Activated T-cell treated with anti-CD3 and anti-CD28 coated beads for 1 hour (primary cell): Measurements from ENCODE around the gene EPHA6.

Experiments
- DNase-seq: peaks from one replicate; pipeline ENCODE4 v3.0.0-alpha.2; 2020; ENCODE audit warnings: low read depth

Gene EPHA6

DNA sequence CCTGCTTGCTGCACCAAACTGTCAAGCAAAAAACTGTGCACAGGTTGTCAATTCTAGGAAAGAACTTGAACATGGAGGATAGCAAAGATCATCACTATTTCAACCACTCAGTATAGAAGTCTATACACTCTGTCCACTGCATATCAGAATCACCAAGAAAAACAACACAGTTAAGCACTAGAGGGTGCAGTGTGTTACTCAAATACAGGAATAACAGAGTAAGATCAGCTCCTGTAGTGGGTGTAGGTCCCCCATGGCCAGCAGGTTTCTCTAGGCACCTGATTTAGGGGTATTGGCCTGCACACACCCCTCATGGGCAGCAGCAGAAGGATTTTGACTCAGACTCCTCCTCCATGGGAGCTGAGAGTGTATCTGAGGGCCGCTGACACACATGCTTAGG lies 464.1 kb downstream of the EPHA6 start:
- no peak for DNase-seq

DNA sequence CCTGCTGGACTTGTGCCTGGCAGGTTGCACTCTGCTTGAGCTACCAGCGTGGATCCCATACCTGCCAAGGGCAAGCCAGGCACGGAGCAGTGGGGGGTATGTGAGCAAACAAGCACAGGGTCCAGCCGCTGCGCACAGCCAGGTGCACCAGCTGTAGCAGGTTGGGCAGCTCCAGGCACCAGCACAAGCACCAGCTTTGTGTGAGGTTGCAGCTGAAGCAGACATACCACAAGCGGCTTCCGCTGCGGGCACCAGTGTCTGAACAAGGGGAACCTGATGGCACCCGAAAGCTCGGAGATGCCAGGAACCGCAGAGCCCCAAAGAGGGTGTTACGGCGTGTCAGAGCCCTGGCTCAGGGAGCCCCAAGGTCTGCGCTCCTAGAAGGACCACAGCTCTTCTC lies 477.5 kb downstream of the EPHA6 start:
- DNase-seq, result no peak

DNA sequence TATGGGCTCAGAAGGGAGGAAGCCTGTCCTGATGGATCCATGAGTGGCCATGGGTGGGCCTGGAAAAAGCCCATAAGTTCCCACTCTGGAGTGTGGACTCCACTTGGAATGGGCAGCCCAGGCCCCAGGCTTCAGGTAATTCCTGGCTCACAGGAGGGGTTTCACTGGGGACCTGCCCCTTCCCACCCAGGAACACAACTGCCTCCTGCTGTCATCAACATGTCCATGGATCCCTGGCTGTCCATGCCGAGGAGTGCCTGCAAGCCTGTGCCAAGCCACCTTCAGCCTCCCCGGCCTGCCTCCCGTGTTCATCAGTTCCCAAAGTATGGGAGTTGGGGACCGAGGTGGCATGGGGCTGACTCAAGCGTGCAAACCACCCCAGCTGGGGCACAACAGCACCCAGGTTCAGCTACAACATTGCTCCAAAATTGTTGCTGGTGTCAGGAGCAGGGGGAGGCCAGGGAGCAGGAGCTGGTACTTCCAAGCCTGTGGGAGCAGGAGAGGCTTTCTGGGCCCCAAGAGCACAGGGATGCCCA lies 479.3 kb downstream of the EPHA6 start:
- DNase-seq, result no peak

DNA sequence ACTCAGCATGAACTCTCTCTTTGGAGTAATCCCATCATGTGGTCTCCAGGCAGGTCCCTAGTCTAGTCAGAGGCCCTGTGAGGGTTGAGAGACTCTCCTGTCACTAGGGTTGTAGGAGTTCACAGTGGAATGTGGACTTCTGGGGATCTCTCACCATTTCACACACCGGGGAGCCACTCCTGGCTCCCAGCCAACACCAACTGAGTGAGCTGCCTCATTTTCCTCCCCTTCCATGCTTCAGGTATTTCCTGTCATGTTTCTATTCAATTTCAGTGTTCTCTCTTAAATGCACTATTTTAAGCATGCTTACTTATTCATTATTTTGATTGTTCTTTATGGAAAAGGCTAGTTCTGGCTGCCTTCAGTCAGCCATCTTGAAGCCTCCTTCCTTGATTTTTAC lies 482.6 kb downstream of the EPHA6 start:
- DNase-seq, result no peak

DNA sequence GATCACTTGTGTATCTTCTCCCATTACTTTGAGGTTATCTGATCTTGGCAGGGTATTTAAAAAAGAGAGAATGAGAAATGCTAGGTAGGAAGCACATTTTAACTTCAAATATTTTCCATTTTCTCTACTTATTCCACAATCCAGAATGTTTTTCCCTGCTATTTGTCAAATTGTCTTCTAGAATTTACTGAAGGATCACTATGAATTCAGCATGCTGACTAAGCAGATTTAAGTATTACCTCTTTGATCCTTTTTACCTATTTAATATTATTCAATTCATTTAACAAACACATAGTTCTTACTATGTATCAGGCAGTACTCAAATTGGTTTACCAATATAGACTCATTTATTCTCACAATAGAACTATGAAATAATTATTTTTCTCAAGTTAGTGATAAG lies 486.7 kb downstream of the EPHA6 start:
- no peak for DNase-seq

DNA sequence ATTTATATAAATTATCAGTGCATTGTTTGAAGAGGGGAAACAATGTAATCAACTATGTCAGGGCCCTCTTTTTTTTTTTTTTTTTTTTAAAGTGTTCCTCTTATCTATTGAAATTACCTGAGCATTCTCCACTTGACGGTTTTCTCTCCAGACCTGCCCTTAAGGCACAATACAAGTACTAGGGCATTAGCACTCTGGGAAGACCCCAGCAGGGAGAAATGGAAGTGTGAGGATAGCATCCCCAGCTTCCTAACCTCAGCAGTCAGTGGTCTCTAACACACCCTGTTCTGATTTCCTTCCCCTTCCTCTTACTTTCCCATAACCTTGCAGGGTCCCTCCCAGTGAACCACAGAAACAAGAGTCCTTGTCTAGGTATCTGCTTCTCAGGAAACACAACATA lies 491.8 kb downstream of the EPHA6 start:
- no peak for DNase-seq

DNA sequence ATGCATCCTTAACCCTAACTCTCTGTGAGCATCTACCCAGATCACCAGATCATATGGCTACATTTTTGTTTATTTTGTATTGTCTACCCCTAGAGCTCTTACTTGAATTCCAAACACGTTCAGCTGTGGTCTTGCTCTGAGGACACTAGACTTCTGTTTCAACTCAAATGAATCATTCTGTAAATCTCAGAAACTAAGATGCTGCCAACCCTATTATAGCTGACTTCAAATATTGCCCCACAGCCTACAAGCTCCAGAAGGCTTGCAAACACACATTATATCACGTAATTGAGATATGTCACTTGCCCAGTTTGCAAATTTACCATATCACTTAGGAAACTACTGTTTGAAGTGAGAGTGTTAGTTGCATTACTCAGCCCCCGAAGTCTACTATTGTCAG lies 524.0 kb downstream of the EPHA6 start:
- no peak for DNase-seq

DNA sequence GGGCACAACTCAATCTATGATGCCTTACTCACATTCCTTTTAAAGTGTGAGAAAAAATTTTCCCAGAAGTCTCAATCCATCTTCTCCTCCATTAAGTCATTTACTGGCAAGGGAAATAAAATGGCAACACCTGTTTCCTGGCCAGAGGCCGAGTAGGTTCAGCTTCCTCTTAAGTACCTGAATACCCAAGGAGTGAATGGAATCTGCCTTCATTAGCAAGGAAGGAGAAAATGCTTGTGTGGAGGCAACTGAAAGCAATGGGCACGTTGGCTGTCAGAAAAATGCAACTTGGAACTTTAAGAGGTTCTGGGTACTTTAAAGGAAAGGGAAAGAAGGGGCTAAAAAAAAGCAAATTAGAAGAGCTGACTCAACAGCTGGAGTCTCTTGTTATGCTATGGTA lies 526.5 kb downstream of the EPHA6 start:
- no peak for DNase-seq

DNA sequence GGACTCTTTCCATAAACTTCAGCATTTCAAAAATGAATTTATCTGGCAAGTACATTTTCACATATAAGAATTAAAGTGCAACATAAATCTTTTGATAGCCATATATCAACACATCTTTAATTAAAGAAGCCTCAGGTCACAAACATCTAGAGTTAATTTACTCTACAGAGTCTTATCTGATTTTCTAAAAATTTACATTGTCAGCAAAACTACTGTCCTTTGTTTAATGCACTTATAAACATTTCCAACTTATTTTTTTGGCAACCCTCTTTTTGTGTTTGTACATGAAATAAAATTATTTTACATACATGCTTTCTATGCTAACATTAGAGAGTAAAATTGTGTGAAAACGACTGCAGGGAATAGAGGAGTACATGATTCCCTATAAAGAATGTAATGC lies 533.4 kb downstream of the EPHA6 start:
- DNase-seq, result no peak

DNA sequence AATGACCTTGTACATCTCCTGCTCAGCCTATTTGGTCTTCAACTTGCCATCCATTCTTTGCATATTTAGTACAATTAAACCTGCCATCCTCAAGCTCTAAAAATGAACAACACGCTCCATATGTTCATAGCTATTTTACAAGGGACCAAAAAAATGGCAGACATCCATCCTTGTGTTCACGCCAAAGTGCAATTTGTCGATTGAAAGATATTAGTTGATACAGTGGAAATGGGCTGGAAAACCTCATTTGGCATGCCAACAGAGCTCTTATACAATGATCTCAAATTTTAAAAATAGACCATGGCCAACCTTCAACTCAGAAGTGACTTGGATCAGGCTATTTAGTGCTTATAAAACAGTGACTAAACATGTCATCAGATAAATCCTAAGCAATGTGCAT lies 536.6 kb downstream of the EPHA6 start:
- no peak for DNase-seq

DNA sequence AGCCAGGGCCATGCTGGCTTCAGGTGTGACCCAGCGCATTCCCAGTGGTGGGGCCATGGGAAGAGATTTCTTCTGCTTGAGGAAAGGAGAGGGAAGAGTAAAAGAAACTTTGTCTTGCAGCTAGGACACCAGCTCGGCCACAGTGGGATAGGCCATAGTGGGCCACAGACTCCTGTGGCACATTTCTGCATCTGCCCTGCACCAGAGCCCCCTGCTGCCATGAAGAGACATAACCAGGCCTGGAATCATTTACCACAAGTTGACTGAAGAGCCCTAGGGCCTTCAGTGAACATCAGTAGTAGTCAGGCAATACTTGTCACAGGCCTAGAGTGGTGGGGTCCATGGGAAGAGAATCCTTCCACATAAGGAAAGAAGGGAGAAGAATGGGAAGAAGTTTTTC lies 538.8 kb downstream of the EPHA6 start:
- DNase-seq, result no peak

DNA sequence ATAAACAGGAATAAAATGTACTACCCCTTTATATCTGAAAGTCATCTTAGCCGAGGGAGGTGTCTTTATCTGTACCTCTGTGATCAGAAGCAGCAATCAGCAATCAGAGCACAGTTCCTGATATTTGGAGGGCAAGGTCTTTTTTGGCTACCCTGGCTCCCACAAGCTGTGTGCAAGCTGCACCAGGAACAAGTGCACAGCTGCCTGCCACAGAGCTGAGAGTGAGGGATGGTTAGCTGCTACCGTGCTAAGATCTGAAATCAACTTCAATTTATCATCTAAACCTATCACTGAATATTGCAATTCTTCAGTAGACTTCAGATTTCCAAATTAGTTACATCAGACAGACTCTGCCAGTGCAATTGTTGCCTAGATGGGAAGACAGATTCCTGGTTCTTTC lies 545.6 kb downstream of the EPHA6 start:
- no peak for DNase-seq

DNA sequence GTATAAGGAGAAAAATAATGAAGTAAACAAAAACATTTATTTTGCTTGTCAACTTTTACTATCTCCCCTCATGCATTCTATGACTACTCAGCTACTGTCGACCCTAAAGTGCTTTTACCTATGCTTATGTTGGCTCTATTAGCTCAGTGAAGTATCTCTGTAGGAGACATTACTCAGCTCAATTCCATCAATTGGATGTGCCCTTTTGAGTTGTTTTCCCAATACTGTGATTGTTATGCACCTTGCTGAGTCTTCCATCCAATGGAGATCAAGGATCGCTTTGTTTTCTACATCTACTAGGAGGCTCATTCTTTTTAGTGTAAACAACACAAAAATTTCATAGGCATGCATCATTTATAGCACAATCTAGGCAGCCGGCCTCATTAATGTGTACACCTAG lies 546.4 kb downstream of the EPHA6 start:
- DNase-seq, result no peak

DNA sequence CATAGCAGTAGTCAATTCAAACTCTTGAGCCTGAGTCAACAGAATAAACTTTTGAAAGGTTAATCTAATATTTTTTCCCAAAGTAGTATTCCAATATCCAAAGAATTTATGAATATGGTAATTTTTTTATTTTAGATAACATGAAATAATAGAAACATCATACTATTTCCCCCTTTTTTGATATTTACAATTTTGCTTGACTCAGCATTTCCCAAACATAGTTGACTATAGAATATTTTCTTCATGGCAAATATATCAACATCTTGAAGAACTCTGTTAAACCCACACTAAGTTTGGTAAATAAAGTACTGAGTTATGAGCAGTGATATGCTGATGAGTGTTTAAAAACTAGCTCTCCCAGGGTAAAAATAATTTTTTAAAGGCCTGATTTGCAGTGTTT lies 570.2 kb downstream of the EPHA6 start:
- DNase-seq, result no peak

DNA sequence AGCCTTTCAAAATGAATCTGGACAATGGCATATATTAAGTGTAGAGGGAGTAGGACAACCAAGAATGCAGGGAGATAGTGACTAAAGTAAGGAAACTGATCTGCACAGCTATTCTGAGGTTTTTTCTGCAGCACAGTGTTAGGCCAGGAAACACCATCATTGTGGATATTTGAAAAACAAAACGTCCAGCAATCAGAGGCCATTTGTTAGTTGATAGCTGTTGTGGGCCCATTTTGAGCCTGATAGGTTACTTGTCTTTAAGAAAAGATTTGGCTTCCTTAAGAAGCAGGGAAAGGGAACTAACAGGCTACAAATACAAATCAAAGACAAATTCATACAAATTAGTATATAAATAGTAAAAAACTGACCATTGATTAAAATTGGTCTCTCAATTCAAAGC lies 574.4 kb downstream of the EPHA6 start:
- DNase-seq, result no peak

DNA sequence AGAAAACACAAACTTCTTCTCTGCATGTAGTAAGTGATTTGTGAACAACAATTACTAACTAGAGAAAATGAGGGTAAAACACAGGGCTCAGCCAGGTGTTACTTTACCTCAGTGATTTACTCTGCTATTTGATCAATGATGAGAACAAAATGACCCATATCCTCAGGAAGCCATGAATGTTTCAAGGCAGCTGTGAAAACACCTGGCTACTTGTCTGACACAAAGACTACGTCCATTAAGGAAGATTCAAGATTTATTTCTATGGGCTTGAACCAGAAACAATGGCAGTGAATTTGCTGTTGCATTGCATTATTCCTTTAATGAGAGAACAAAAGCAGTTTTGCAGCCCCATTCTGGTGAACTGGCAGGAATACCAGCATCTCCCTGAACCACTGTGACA lies 575.5 kb downstream of the EPHA6 start:
- DNase-seq, result no peak

DNA sequence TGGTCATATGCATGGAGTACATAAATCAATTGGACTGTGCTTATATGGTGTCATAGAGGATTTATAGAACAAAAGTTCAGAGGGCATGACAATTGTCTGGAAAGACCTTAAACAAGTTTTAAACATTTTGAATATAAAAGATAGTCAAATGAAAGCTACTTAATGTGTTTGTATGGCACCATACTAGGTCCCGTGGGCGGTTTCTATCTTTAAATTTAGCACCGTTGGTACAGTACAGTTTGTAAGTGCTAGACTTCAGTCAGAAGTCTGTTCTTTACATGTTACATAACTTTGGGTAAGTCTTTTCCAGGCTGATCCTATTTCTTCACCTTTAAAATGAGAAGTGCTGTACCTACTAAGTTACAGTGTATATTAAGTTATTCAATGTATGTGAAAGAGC lies 576.8 kb downstream of the EPHA6 start:
- no peak for DNase-seq

DNA sequence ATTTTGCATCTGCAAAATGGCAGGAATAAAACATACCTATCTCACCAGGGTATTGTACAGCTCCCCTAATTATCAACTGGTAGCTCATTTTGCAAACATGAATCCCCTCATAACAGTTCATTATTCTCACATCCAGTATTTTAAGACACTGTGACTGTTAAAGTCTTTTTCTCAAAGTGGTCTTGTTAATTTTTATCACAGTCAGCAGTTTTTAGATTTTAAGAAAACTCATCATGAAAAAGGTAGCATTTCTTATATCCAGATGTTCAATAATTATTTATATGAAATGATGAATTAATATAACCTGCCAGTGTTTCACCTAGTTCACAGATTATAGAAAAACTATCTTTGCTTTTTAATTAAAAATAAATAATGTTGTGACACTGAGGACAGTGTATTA lies 595.2 kb downstream of the EPHA6 start:
- DNase-seq, result no peak

DNA sequence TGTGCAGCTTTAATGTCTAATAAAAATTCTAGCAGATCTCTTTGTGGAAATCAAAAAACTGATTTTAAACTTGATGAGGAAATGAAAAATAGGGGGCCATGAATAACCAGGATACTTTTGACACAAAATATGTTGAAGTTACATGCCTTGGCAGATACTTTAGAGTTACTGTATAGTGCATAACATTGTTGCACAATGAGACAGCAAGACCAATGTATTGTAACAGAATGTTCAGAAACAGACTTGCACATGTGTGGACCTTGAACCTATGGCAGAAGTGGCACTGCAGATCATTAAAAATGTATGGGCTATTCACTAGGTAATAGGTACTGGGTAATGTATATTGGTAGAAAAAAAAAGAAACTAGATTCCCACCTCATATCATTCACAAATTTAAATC lies 607.2 kb downstream of the EPHA6 start:
- DNase-seq, result no peak

DNA sequence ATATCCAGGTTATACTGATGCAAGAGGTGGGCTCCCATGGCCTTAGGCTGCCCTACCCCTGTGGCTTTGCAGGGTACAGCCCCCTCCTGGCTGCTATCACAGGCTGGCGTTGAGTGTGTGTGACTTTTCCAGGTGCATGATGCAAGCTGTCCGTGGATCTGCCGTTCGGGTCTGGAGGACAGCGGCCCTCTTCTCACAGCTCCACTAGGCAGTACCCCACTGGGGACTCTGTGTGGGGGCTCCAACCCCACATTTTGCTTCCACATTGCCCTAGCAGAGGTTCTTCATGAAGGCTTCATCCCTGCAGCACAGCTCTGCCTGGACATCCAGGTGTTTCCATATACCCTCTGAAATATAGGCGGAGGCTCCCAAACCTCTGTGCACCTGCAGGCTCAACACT lies 610.6 kb downstream of the EPHA6 start:
- DNase-seq, result no peak

DNA sequence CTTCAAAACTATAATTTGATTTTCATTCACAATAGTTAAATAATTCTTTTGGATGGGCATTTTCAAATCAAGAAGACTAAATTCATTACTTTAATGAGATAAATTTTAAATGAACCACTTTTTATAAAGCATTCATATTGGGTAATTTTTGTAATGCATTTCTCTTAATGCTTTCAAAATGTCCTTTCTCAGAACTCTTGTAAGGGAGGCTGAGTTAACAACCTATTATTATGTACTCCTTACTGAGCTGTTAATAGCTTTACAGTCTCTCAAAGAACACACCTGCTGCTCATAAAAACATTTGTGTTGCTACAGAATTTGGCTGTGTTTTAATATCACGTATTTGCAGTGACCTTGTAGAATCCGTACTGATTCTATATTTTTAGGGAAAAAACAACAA lies 616.2 kb downstream of the EPHA6 start:
- no peak for DNase-seq

DNA sequence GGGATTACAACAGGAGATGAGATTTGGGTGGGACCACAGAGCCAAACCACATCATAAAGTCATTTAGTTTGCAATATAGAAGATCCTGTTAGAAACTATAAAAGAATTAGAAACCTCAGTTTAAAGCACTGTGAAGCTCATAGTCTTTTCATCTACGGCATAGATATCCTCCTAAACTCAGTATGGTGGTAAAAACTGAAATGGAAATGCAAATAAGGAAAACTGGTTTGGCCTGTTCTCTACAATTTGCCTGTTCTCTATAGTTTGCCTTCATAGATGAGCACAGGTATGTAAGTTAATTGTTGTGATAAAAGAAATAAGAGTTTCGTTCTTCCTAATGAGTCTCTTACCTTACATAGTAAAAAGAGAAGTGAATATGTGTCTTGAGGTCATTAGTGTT lies 618.5 kb downstream of the EPHA6 start:
- no peak for DNase-seq

DNA sequence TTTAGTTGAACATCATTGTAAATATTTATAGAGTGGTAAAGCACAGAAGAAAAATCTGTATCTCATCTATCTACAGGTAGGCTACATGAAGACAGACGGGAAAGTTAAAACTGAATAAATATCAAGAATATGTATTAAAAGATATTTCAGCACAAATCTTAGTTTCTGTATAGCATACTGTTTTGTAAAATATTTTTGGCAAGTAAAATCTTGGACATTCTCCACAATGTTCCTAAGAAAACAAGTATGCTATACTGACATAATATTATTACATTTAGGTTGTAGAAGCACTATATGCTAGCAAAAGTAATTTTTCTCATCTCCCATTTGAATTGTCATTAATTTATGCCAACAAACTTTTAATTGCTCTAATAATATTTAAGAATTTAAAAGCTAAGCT lies 623.7 kb downstream of the EPHA6 start:
- DNase-seq, result no peak

DNA sequence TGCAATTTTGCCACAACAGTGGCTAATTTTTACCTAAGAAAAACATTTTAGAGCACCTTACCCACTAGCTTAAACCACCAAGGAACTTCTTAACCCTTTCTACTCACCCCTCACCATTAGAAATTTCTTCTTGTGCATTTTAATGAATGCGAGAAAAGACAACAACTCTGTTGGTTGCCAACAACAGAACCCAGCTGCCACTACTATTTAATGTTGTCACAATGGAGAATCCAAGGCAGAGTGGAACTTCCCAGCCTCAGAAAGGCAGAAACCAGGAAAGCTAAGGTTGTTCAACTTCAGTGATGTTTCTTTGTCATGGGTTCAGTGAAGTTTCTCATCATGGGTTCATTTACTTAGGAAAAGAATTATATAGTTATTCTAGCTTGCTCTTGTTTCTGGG lies 625.0 kb downstream of the EPHA6 start:
- no peak for DNase-seq

DNA sequence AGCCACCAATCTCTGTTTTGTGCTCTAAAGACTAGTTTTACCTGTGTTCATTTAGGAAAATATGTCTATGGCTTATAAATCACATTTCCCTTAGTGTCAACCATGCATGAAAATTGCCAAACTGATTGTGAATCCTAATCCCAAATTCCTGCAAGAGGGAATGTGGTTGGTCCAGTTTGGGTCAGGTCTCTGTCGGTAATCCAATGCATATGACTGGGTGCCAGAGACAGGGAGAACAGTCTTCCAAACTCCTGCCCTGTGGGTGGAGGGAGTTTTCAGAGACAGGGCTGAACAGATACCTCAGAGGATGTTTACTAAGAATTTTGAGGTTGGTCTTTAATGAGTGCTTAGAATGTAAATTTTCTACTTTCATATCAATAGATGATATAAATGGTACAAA lies 649.6 kb downstream of the EPHA6 start:
- no peak for DNase-seq
